SU-DHL-6 (cell line): ENCODE measurements around the gene SMAD2.

Experiments used
- H2AFZ ChIP-seq: fragments of 200-600 bp; sonication (generic); 2 replicates; pipeline ENCODE4 v1.6.1; 2014; ENCODE audit warnings: low read depth, mild to moderate bottlenecking, moderate library complexity, mixed read lengths, antibody characterized with exemption, low read length; ENCODE audit not compliant: severe bottlenecking
- H3F3A ChIP-seq: fragments of 200-600 bp; shearing (Covaris generic); 2 replicates; pipeline ENCODE4 v1.6.0; 2016; ENCODE audit warnings: antibody characterized with exemption, mild to moderate bottlenecking; ENCODE audit not compliant: insufficient read depth
- H3K27ac ChIP-seq: fragments of 200-600 bp; sonication (generic); 2 replicates; pipeline ENCODE4 v1.5.1; 2016; ENCODE audit warnings: low read depth, mild to moderate bottlenecking, low read length, moderate library complexity, mixed read lengths
- H3K27me3 ChIP-seq: fragments of 200-600 bp; sonication (generic), shearing (Covaris generic); 2 replicates; pipeline ENCODE4 v1.6.0; 2014; ENCODE audit warnings: mild to moderate bottlenecking, low read length
- H3K36me3 ChIP-seq: fragments of 200-600 bp; sonication (generic); 2 replicates; pipeline ENCODE4 v1.6.1; 2014; ENCODE audit warnings: mild to moderate bottlenecking, low read length, mixed read lengths
- H3K4me2 ChIP-seq: fragments of 300-600, 200-600 bp; shearing (Covaris generic), sonication (generic); 2 replicates; pipeline ENCODE4 v1.6.0; 2014; ENCODE audit warnings: low read length, low read depth, mild to moderate bottlenecking; ENCODE audit not compliant: poor library complexity, severe bottlenecking
- H3K4me3 ChIP-seq: fragments of 200-600 bp; sonication (generic); 2 replicates; pipeline ENCODE4 v1.5.1; 2014; ENCODE audit warnings: antibody characterized with exemption, low read length, mild to moderate bottlenecking, mixed read lengths; ENCODE audit not compliant: insufficient read depth, poor library complexity, severe bottlenecking
- H3K79me2 ChIP-seq: fragments of 200-600 bp; sonication (generic); 2 replicates; pipeline ENCODE4 v1.6.1; 2014; ENCODE audit warnings: mild to moderate bottlenecking, low read length, moderate library complexity; ENCODE audit not compliant: insufficient read depth
- H3K9ac ChIP-seq: fragments of 200-600 bp; sonication (generic); 2 replicates; pipeline ENCODE4 v1.7.0; 2014; ENCODE audit warnings: mild to moderate bottlenecking, low read length
- H3K9me2 ChIP-seq: fragments of 200-600 bp; sonication (generic); replicated peaks from 2 replicates; pipeline ENCODE4 v1.6.1; 2014; ENCODE audit warnings: low read length; ENCODE audit not compliant: insufficient read depth
- H3K9me3 ChIP-seq: fragments of 200-600 bp; sonication (generic); 2 replicates; pipeline ENCODE4 v1.6.1; 2014; ENCODE audit warnings: low read length, mixed read lengths; ENCODE audit not compliant: insufficient read depth
- H4K20me1 ChIP-seq: fragments of 200-600 bp; sonication (generic); 2 replicates; pipeline ENCODE4 v1.6.1; 2014; ENCODE audit warnings: low read depth, mild to moderate bottlenecking, antibody characterized with exemption, low read length, moderate library complexity, mixed read lengths
- EZH2phosphoT487 ChIP-seq: fragments of 200-600 bp; sonication (generic), shearing (Covaris generic); conservative IDR thresholded peaks from 2 replicates; pipeline ENCODE4 v1.6.1; 2018; ENCODE audit warnings: mild to moderate bottlenecking, antibody characterized with exemption, low read length, moderate library complexity, mixed read lengths
- TF ChIP-seq, protein P1 (sequence below): fragments of 200-600 bp; sonication (generic); IDR thresholded peaks from one replicate; pipeline ENCODE4 v1.5.1; 2017; ENCODE audit warnings: antibody characterized with exemption, mild to moderate bottlenecking, low read length, moderate library complexity; ENCODE audit not compliant: insufficient read depth, poor library complexity, severe bottlenecking

SMAD2 gene

DNA sequence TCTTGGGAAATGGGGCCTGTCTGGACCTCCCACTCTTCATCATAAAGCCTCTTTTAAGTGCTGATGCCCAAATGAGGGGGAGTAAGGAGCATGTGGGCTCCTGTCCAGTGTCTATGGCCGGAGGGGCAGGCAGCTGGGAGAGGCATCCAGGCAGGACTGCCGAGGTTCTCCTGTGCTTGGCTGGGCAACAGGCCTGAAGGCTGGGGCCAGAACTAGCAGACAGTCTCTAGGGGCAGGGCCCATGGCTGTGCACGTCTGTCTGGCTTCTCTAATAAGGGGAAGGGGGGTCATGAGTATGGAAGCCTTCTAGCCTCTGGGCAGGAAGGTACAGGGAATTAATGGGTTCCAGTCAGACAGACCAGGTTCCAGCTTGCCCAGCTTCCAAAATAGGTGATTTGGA lies 128.6 kb downstream of the SMAD2 start:
- Histone ChIP-seq H3K4me2 (no peak overlapping the region), H3K36me3 (no peaks in the 10 kb centered on the region), H3K9me3 (no peaks in the 10 kb centered on the region), H3K4me3 (no peak overlapping the region), H4K20me1 (no peaks in the 10 kb centered on the region), H2AFZ (no peak overlapping the region), H3K9ac (no peak overlapping the region), H3K27ac (no peak overlapping the region), H3K79me2 (no peaks in the 10 kb centered on the region), H3F3A (no peaks in the 10 kb centered on the region), H3K9me2 (no peaks in the 10 kb centered on the region), H3K27me3 (no peaks in the 10 kb centered on the region)
- TF ChIP-seq, protein P1, sequence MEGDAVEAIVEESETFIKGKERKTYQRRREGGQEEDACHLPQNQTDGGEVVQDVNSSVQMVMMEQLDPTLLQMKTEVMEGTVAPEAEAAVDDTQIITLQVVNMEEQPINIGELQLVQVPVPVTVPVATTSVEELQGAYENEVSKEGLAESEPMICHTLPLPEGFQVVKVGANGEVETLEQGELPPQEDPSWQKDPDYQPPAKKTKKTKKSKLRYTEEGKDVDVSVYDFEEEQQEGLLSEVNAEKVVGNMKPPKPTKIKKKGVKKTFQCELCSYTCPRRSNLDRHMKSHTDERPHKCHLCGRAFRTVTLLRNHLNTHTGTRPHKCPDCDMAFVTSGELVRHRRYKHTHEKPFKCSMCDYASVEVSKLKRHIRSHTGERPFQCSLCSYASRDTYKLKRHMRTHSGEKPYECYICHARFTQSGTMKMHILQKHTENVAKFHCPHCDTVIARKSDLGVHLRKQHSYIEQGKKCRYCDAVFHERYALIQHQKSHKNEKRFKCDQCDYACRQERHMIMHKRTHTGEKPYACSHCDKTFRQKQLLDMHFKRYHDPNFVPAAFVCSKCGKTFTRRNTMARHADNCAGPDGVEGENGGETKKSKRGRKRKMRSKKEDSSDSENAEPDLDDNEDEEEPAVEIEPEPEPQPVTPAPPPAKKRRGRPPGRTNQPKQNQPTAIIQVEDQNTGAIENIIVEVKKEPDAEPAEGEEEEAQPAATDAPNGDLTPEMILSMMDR = no peak
- TF ChIP-seq EZH2phosphoT487 = no peak

DNA sequence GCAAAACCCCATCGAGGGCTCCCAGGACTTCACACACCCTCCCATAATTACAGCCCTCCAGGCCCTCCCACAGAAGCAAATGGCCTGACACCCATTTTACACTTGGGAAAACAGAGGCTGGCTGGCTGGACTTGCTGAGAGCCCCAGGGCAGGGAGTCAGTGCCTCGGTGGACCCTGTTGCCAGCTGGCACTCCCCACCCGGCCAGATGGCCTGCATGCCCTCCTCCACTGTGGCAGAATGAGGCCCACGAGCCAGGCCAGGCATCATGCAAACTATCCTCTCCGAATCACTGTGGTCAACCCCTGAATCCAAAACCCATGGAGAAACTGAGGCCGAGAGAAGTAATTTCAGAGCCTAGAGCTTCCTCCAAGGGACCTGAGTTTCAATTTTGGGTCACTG lies 129.7 kb downstream of the SMAD2 start:
- Histone ChIP-seq H3K27me3 (no peaks in the 10 kb centered on the region), H3K79me2 (no peaks in the 10 kb centered on the region), H3K9ac (no peak overlapping the region), H3K4me3 (no peak overlapping the region), H3K36me3 (no peaks in the 10 kb centered on the region), H4K20me1 (no peaks in the 10 kb centered on the region), H3K27ac (no peak overlapping the region), H3K9me3 (no peaks in the 10 kb centered on the region), H3K4me2 (no peak overlapping the region), H3K9me2 (no peaks in the 10 kb centered on the region), H2AFZ (no peak overlapping the region), H3F3A (no peaks in the 10 kb centered on the region)
- no peak for TF ChIP-seq EZH2phosphoT487
- TF ChIP-seq, protein P1 = no peak

DNA sequence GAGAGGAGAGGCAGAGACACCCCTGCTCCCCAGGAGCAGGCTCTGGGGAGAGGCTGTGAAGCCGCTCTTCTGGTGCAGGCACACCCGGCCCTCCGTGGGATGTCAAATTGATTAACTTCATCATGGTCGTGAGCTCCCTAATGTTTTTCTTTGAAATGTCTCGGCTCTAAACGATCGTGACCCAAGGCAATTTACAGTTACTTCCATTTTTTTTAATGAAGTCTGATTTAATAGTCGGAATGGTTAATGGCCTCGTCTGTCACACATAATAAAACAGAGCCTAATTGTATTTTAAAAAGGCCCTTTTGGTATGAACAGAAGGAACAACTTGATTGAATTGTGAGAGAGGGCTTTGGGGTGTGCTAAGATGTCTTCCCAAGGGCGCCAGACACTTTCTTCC lies 130.2 kb downstream of the SMAD2 start:
- H3K36me3 ChIP-seq = no peaks in the 10 kb centered on the region
- H3K9ac ChIP-seq = no peak overlapping the region
- no peak for TF ChIP-seq EZH2phosphoT487
- TF ChIP-seq, protein P1 = no peak

More for the DNA sequence above, 130.2 kb downstream of the SMAD2 start:
- Histone ChIP-seq H3K9me2 (no peaks in the 10 kb centered on the region), H3K27me3 (no peaks in the 10 kb centered on the region), H4K20me1 (no peaks in the 10 kb centered on the region), H3K9me3 (no peaks in the 10 kb centered on the region), H3K27ac (no peak overlapping the region), H2AFZ (no peak overlapping the region), H3K4me2 (no peak overlapping the region), H3K4me3 (no peak overlapping the region), H3K79me2 (no peaks in the 10 kb centered on the region), H3F3A (no peaks in the 10 kb centered on the region)
